HG03378 (cell line): Measurements from ENCODE around the gene CFH.
A peak's percentile ranks its signal among the peaks of the same experiment; 100 is the strongest.
"Not testable (repeated sequence)": the region's sequence is repeated elsewhere in the genome, so short reads cannot be mapped to it uniquely, and the experiment has no call there.

Experiments used
- ATAC-seq: cut with Tn5 transposase; IDR thresholded peaks from one replicate; pipeline ENCODE4 v1.9.1; 2021; ENCODE audit warnings: mild to moderate bottlenecking, moderate library complexity; ENCODE audit not compliant: unreplicated experiment

Gene CFH

GRCh38 chr1:196651637-196652215, at the start of gene CFH:
Gene CFH, plus strand, starts transcription at chr1:196652043. Its CDS starts 75 bp downstream, at chr1:196652118.
- ATAC-seq = no peak

- no peak for ATAC-seq
Measured at GRCh38 chr1:196603651-196604050, 48.2 kb upstream of the CFH start.

- no peak for ATAC-seq
Measured at GRCh38 chr1:196607981-196608380, 43.9 kb upstream of the CFH start.

GRCh38 chr1:196608390-196609369, 43.2 kb upstream of the CFH start, which contains the start of gene KCNT2:
Gene KCNT2, minus strand, starts transcription at chr1:196608440. Its CDS starts 131 bp downstream, at chr1:196608309.
- ATAC-seq = no peak

GRCh38 chr1:196609370-196609737, 42.5 kb upstream of the CFH start:
- no peak for ATAC-seq

- no peak for ATAC-seq
Measured at GRCh38 chr1:196611873-196612272, 40.0 kb upstream of the CFH start.

GRCh38 chr1:196619721-196620120, 32.1 kb upstream of the CFH start:
- no peak for ATAC-seq

- ATAC-seq = no peak
Measured at GRCh38 chr1:196623079-196623478, 28.8 kb upstream of the CFH start.

GRCh38 chr1:196628838-196629237, 23.0 kb upstream of the CFH start:
- no peak for ATAC-seq

GRCh38 chr1:196637606-196638005, 14.2 kb upstream of the CFH start:
- ATAC-seq = no peak

GRCh38 chr1:196638466-196638865, 13.4 kb upstream of the CFH start:
- no peak for ATAC-seq

GRCh38 chr1:196639291-196639690, 12.6 kb upstream of the CFH start:
- ATAC-seq = not testable (repeated sequence)

GRCh38 chr1:196640976-196641375, 10.9 kb upstream of the CFH start:
- no peak for ATAC-seq

- ATAC-seq = no peak
Measured at GRCh38 chr1:196649990-196650389, 1.9 kb upstream of the CFH start.

GRCh38 chr1:196650403-196650802, 1.4 kb upstream of the CFH start:
- no peak for ATAC-seq

GRCh38 chr1:196651079-196651478, 764 bp upstream of the CFH start:
- ATAC-seq = no peak

GRCh38 chr1:196654271-196654670, 2.4 kb downstream of the CFH start:
- no peak for ATAC-seq

GRCh38 chr1:196655071-196655470, 3.2 kb downstream of the CFH start:
- ATAC-seq = no peak

- no peak for ATAC-seq
Measured at GRCh38 chr1:196655494-196655893, 3.7 kb downstream of the CFH start.

- ATAC-seq = no peak
Measured at GRCh38 chr1:196659471-196659870, 7.6 kb downstream of the CFH start.

GRCh38 chr1:196660272-196660671, 8.4 kb downstream of the CFH start:
- ATAC-seq = no peak

GRCh38 chr1:196660852-196661251, 9.0 kb downstream of the CFH start:
- peak; percentile 86 for ATAC-seq
